Endodermal cell (in vitro differentiated cells): ENCODE measurements around the gene C1R. TPM values are rescaled to one million over a fixed set of nuclear protein-coding genes. Genes with fewer than 3 reads are reported as not detected.
"Not testable (repeated sequence)": the region's sequence is repeated elsewhere in the genome, so short reads cannot be mapped to it uniquely, and the experiment has no call there.

Experiments used
- DNase-seq: peaks from one replicate; pipeline ENCODE4 v3.0.0-alpha.2; 2017
- H3K27ac ChIP-seq: 2 replicates; pipeline ENCODE4 v1.5.1; 2013; ENCODE audit warnings: mild to moderate bottlenecking, low read depth, low read length, moderate library complexity
- H3K27me3 ChIP-seq: 2 replicates; pipeline ENCODE4 v1.6.1; 2013; ENCODE audit warnings: mild to moderate bottlenecking, low read length, moderate library complexity; ENCODE audit not compliant: insufficient read depth, control insufficient read depth, poor library complexity, severe bottlenecking
- H3K36me3 ChIP-seq: 2 replicates; pipeline ENCODE4 v1.7.0; 2013; ENCODE audit warnings: mild to moderate bottlenecking, low read length, moderate library complexity; ENCODE audit not compliant: control insufficient read depth, insufficient read depth
- H3K4me1 ChIP-seq: one replicate; pipeline ENCODE4 v1.7.0; 2013; ENCODE audit warnings: low read length; ENCODE audit not compliant: control insufficient read depth, insufficient read depth
- H3K4me3 ChIP-seq: 2 replicates; pipeline ENCODE4 v1.5.1; 2013; ENCODE audit warnings: mild to moderate bottlenecking, low read length, moderate library complexity
- H3K9ac ChIP-seq: 2 replicates; pipeline ENCODE4 v1.6.1; 2013; ENCODE audit warnings: mild to moderate bottlenecking, low read length, moderate library complexity; ENCODE audit not compliant: poor library complexity, severe bottlenecking; ENCODE audit errors: extremely low read depth
- H3K9me3 ChIP-seq: 2 replicates; pipeline ENCODE4 v1.6.1; 2013; ENCODE audit warnings: mild to moderate bottlenecking, low read length, moderate library complexity; ENCODE audit not compliant: control insufficient read depth
- H3K27ac Mint-ChIP-seq: 2 replicates; pipeline ENCODE4 v1.8.0; 2020; ENCODE audit warnings: mixed read lengths
- H3K27me3 Mint-ChIP-seq: 2 replicates; pipeline ENCODE4 v1.8.0; 2021; ENCODE audit warnings: mild to moderate bottlenecking, mixed read lengths; ENCODE audit not compliant: insufficient read depth
- H3K36me3 Mint-ChIP-seq: 2 replicates; pipeline ENCODE4 v1.8.0; 2020; ENCODE audit warnings: low read depth, mixed read lengths
- H3K4me1 Mint-ChIP-seq: 2 replicates; pipeline ENCODE4 v1.8.0; 2020; ENCODE audit warnings: mixed read lengths
- H3K4me3 Mint-ChIP-seq: 2 replicates; pipeline ENCODE4 v1.8.0; 2020; ENCODE audit warnings: mild to moderate bottlenecking, moderate library complexity, mixed read lengths
- H3K9me3 Mint-ChIP-seq: 2 replicates; pipeline ENCODE4 v1.8.0; 2020; ENCODE audit warnings: mild to moderate bottlenecking, mixed read lengths
- WGBS, 2 experiments: methylation state at CpG; one replicate each; pipeline versions ENCODE4 v1.1.5 to v1.1.7; 2013; ENCODE audit warnings: missing lambda C conversion rate in 2 of 2, mixed read lengths in 1 of 2; ENCODE audit not compliant: insufficient coverage in 1 of 2, insufficient read length in 1 of 2; 5-methylcytosine and 5-hydroxymethylcytosine counted together
- total RNA-seq, 2 donors: library from RNA; stranded (reverse); fragmentation: NEBNext Ultra II Directional in 1 of 2; extraction: Animal tissue kit (Norgen Biotek cat#: 25700) in 1 of 2; gene quantifications; 2 replicates in 1 of 2; 3 replicates in 1 of 2; pipeline ENCODE4 v1.2.1, GENCODE V29; 2021
- TF ChIP-seq, protein P1 (sequence below): fragments of 200-600 bp; sonication (generic); conservative IDR thresholded peaks from 2 replicates; pipeline ENCODE4 v1.5.0; 2021; ENCODE audit warnings: antibody characterized with exemption, mild to moderate bottlenecking

C1R gene
- total RNA-seq, 2 donors from 2014 or later, result 3.9 TPM

DNA sequence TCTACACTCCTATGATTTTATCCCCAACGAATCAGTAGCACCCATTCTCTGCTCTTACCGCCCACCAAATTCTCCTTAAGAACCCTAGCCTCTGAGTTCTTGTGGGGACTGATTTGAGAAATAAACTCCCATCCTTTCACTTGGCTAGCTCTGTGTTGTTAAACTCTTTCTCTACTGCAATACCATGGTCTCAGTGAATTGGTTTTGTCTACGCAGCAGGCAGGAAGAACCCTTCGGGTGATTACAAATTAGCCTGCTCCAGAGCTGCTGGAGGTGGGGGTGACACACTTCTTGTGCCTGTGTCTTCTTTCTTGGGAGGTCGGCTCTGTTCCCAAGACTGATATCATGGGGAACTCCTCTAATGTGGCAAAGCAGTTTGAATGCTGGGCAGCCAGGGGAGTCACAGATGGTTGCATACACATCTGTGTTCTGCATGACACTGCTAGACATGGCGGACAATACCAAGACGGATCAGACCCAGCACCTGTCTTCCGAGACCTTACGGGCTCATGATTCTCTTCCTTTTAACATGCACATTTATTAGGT, 33.3 kb downstream of the C1R start:
- Histone ChIP-seq H3K9ac (no peak overlapping the region), H3K4me1 (no peaks in the 10 kb centered on the region), H3K9me3 (no peaks in the 10 kb centered on the region), H3K36me3 (no peaks in the 10 kb centered on the region), H3K27me3 (no peaks in the 10 kb centered on the region), H3K4me3 (no peak overlapping the region), H3K27ac (no peak overlapping the region)
- WGBS, 2 experiments, result 92 to 93% methylated on average over 4 to 9 of the region's 9 CpGs
- Mint-ChIP-seq H3K9me3 (no peaks in the 10 kb centered on the region), H3K4me3 (no peak overlapping the region), H3K36me3 (no peaks in the 10 kb centered on the region), H3K4me1 (peaks cover 14% of the 10 kb centered on the region), H3K27me3 (peaks cover 6% of the 10 kb centered on the region), H3K27ac (no peak overlapping the region)
- DNase-seq, result no peak
- TF ChIP-seq, protein P1, sequence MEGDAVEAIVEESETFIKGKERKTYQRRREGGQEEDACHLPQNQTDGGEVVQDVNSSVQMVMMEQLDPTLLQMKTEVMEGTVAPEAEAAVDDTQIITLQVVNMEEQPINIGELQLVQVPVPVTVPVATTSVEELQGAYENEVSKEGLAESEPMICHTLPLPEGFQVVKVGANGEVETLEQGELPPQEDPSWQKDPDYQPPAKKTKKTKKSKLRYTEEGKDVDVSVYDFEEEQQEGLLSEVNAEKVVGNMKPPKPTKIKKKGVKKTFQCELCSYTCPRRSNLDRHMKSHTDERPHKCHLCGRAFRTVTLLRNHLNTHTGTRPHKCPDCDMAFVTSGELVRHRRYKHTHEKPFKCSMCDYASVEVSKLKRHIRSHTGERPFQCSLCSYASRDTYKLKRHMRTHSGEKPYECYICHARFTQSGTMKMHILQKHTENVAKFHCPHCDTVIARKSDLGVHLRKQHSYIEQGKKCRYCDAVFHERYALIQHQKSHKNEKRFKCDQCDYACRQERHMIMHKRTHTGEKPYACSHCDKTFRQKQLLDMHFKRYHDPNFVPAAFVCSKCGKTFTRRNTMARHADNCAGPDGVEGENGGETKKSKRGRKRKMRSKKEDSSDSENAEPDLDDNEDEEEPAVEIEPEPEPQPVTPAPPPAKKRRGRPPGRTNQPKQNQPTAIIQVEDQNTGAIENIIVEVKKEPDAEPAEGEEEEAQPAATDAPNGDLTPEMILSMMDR, result no peak

GRCh38 chr12:7058163-7058845, 33.9 kb downstream of the C1R start:
- TF ChIP-seq, protein P1, result no peak
- H3K27ac Mint-ChIP-seq, result no peak overlapping the region
- H3K4me1 Mint-ChIP-seq, result peaks cover 14% of the 10 kb centered on the region
- H3K27me3 ChIP-seq, result no peaks in the 10 kb centered on the region
- no peak overlapping the region for H3K4me3 Mint-ChIP-seq
- no peaks in the 10 kb centered on the region for H3K9me3 ChIP-seq
- H3K27me3 Mint-ChIP-seq, result peaks cover 6% of the 10 kb centered on the region
- no peak overlapping the region for H3K4me3 ChIP-seq
- H3K9ac ChIP-seq, result no peak overlapping the region
- no peaks in the 10 kb centered on the region for H3K36me3 Mint-ChIP-seq
- no peak overlapping the region for H3K27ac ChIP-seq
- no peaks in the 10 kb centered on the region for H3K4me1 ChIP-seq
- H3K9me3 Mint-ChIP-seq, result no peaks in the 10 kb centered on the region
- no peak for DNase-seq
- 93 to 94% methylated on average over 3 of the region's 3 CpGs for WGBS, 2 experiments
- H3K36me3 ChIP-seq, result no peaks in the 10 kb centered on the region

GRCh38 chr12:7055736-7056135, 36.5 kb downstream of the C1R start:
- not testable (repeated sequence) for H3K27ac Mint-ChIP-seq, H3K36me3 ChIP-seq, DNase-seq, H3K4me1 Mint-ChIP-seq, H3K4me3 Mint-ChIP-seq, H3K9me3 Mint-ChIP-seq, H3K27ac ChIP-seq, H3K9ac ChIP-seq, H3K9me3 ChIP-seq, H3K4me3 ChIP-seq, H3K4me1 ChIP-seq, H3K36me3 Mint-ChIP-seq
- peaks cover 11% of the 10 kb centered on the region for H3K27me3 ChIP-seq
- WGBS, 2 experiments, result 90 to 93% methylated on average over 2 of the region's 2 CpGs
- H3K27me3 Mint-ChIP-seq, result peaks cover 15% of the 10 kb centered on the region
